Neural cell (in vitro differentiated cells): ENCODE results near the gene ADGRL3. TPM values are rescaled to one million over a fixed set of nuclear protein-coding genes. Genes with fewer than 3 reads are reported as not detected.
A peak's percentile ranks its signal among the peaks of the same experiment; 100 is the strongest.

Experiments
- H2AFZ ChIP-seq: fragments of 200-600, 300-800 bp; sonication (generic), shearing (Covaris generic); 2 replicates; pipeline ENCODE4 v1.6.0; 2014; ENCODE audit warnings: low read depth, mild to moderate bottlenecking, antibody characterized with exemption, low read length, moderate library complexity
- H3F3A ChIP-seq: fragments of 200-600 bp; shearing (Covaris generic); 2 replicates; pipeline ENCODE4 v1.6.1; 2016; ENCODE audit warnings: mild to moderate bottlenecking, moderate library complexity, mixed read lengths, antibody characterized with exemption, low read length; ENCODE audit not compliant: insufficient read depth, poor library complexity, severe bottlenecking
- H3K27ac ChIP-seq: fragments of 200-600, 300-800 bp; sonication (generic), shearing (Covaris generic); 2 replicates; pipeline ENCODE4 v1.5.1; 2014; ENCODE audit warnings: mild to moderate bottlenecking, low read length, moderate library complexity
- H3K27me3 ChIP-seq: fragments of 300-800, 200-600 bp; sonication (generic), shearing (Covaris generic); 2 replicates; pipeline ENCODE4 v1.6.0; 2014; ENCODE audit warnings: mild to moderate bottlenecking, low read depth, low read length, moderate library complexity; ENCODE audit not compliant: insufficient read depth
- H3K36me3 ChIP-seq: fragments of 300-800, 200-600 bp; sonication (generic), shearing (Covaris generic); 2 replicates; pipeline ENCODE4 v1.5.1; 2014; ENCODE audit warnings: mild to moderate bottlenecking, antibody characterized with exemption, low read length, moderate library complexity; ENCODE audit not compliant: insufficient read depth
- H3K4me2 ChIP-seq: fragments of 300-800, 200-600 bp; sonication (generic), shearing (Covaris generic); 2 replicates; pipeline ENCODE4 v1.6.0; 2014; ENCODE audit warnings: mild to moderate bottlenecking, low read length
- H3K4me3 ChIP-seq: fragments of 300-800, 200-600 bp; sonication (generic), shearing (Covaris generic); 2 replicates; pipeline ENCODE4 v1.5.1; 2014; ENCODE audit warnings: mild to moderate bottlenecking, low read length, moderate library complexity
- H3K79me2 ChIP-seq: fragments of 200-600 bp; shearing (Covaris generic); replicated peaks from 2 replicates; pipeline ENCODE4 v1.6.0; 2014; ENCODE audit warnings: mild to moderate bottlenecking, low read length, moderate library complexity; ENCODE audit not compliant: insufficient read depth
- H3K9ac ChIP-seq: fragments of 300-800, 200-600 bp; sonication (generic), shearing (Covaris generic); 2 replicates; pipeline ENCODE4 v1.6.1; 2016; ENCODE audit warnings: mild to moderate bottlenecking, low read length, mixed read lengths
- H3K9me2 ChIP-seq: fragments of 200-600 bp; shearing (Covaris generic); 2 replicates; pipeline ENCODE4 v1.6.1; 2016; ENCODE audit warnings: mild to moderate bottlenecking, low read length, mixed read lengths; ENCODE audit not compliant: insufficient read depth
- H3K9me3 ChIP-seq: fragments of 200-600, 300-800 bp; sonication (generic), shearing (Covaris generic); 2 replicates; pipeline ENCODE4 v1.6.1; 2016; ENCODE audit warnings: mild to moderate bottlenecking, mixed run types, low read length, moderate library complexity, mixed read lengths
- H4K20me1 ChIP-seq: fragments of 200-600 bp; shearing (Covaris generic); 2 replicates; pipeline ENCODE4 v1.6.1; 2016; ENCODE audit warnings: mild to moderate bottlenecking, mixed run types; ENCODE audit not compliant: insufficient read depth
- EP300 ChIP-seq: fragments of 450-650 bp; conservative IDR thresholded peaks from 2 replicates; pipeline ENCODE4 v1.6.1; 2014; ENCODE audit warnings: antibody characterized with exemption, mild to moderate bottlenecking, moderate library complexity; ENCODE audit not compliant: poor library complexity, severe bottlenecking
- EZH2 ChIP-seq: fragments of 200-600, 300-800 bp; shearing (Covaris generic), sonication (generic); IDR thresholded peaks from 2 replicates; pipeline ENCODE4 v1.6.1; 2014; ENCODE audit warnings: antibody characterized with exemption, low read length, borderline replicate concordance, mild to moderate bottlenecking; ENCODE audit not compliant: insufficient read depth, poor library complexity, severe bottlenecking
- MXI1 ChIP-seq: fragments of 450-650 bp; conservative IDR thresholded peaks from 2 replicates; pipeline ENCODE4 v1.6.1; 2014; ENCODE audit warnings: antibody characterized with exemption, mild to moderate bottlenecking; ENCODE audit not compliant: poor library complexity, severe bottlenecking
- POLR2AphosphoS5 ChIP-seq: IDR thresholded peaks from 2 replicates; pipeline ENCODE4 v1.6.1; 2012
- RAD21 ChIP-seq: fragments of 450-650 bp; conservative IDR thresholded peaks from 2 replicates; pipeline ENCODE4 v1.6.1; 2014; ENCODE audit warnings: antibody characterized with exemption, mild to moderate bottlenecking, moderate library complexity
- REST ChIP-seq: IDR thresholded peaks from 2 replicates; pipeline ENCODE4 v1.6.1; 2012; ENCODE audit warnings: borderline replicate concordance
- SMC3 ChIP-seq: fragments of 450-650 bp; conservative IDR thresholded peaks from 2 replicates; pipeline ENCODE4 v1.6.1; 2014; ENCODE audit warnings: antibody characterized with exemption, mild to moderate bottlenecking, moderate library complexity; ENCODE audit not compliant: poor library complexity
- TAF1 ChIP-seq: IDR thresholded peaks from 2 replicates; pipeline ENCODE4 v1.6.1; 2012; ENCODE audit warnings: low read depth
- polyA plus RNA-seq: library from polyadenylated mRNA; depleted of rRNA; stranded (reverse); fragments of >200 nt; gene quantifications from 2 replicates; pipeline ENCODE4 v1.2.3, GENCODE V29; 2014
- TF ChIP-seq, protein P1 (sequence below): fragments of 450-650 bp; IDR thresholded peaks from 2 replicates; pipeline ENCODE4 v1.5.1; 2014; ENCODE audit warnings: antibody characterized with exemption, mild to moderate bottlenecking, moderate library complexity; ENCODE audit not compliant: poor library complexity, severe bottlenecking

Gene ADGRL3
- polyA plus RNA-seq, 1 donor from 2014 or later = 99.4 TPM

GRCh38 chr4:61277785-61278760, 77.9 kb downstream of the ADGRL3 start:
- Histone ChIP-seq H3K9ac (no peak overlapping the region), H3K4me3 (no peak overlapping the region), H3K79me2 (peaks cover 39% of the 10 kb centered on the region), H4K20me1 (no peaks in the 10 kb centered on the region), H3K36me3 (no peaks in the 10 kb centered on the region), H3F3A (peaks cover 4% of the 10 kb centered on the region), H3K9me2 (no peaks in the 10 kb centered on the region), H3K4me2 (no peak overlapping the region), H3K27ac (peak overlapping the region; percentile 3), H2AFZ (no peak overlapping the region), H3K27me3 (no peaks in the 10 kb centered on the region), H3K9me3 (no peaks in the 10 kb centered on the region)
- no peak for TF ChIP-seq REST
- TF ChIP-seq POLR2AphosphoS5 = no peak
- no peak for TF ChIP-seq MXI1
- TF ChIP-seq EZH2 = no peak
- TF ChIP-seq EP300 = no peak
- no peak for TF ChIP-seq RAD21
- no peak for TF ChIP-seq TAF1
- TF ChIP-seq, protein P1, sequence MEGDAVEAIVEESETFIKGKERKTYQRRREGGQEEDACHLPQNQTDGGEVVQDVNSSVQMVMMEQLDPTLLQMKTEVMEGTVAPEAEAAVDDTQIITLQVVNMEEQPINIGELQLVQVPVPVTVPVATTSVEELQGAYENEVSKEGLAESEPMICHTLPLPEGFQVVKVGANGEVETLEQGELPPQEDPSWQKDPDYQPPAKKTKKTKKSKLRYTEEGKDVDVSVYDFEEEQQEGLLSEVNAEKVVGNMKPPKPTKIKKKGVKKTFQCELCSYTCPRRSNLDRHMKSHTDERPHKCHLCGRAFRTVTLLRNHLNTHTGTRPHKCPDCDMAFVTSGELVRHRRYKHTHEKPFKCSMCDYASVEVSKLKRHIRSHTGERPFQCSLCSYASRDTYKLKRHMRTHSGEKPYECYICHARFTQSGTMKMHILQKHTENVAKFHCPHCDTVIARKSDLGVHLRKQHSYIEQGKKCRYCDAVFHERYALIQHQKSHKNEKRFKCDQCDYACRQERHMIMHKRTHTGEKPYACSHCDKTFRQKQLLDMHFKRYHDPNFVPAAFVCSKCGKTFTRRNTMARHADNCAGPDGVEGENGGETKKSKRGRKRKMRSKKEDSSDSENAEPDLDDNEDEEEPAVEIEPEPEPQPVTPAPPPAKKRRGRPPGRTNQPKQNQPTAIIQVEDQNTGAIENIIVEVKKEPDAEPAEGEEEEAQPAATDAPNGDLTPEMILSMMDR = no peak
- TF ChIP-seq SMC3 = no peak

DNA sequence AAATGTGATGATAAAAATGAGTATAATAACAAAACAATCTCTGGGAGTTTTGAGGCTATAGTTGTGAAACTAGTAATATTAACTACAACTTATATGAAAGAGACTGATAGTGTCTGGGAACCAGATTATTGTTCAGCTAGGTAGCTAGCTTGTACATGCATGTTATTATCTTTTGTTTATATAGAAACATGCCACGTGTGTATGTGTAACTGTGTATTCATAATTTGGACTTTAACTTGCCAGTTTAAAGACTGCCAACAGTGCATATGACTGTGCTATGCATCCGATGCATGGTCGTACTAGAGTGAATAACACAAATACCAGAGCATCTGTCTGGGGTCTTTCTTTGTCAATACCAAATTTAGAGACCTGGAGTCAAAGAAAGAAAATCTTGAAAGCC, 92.2 kb downstream of the ADGRL3 start:
- TF ChIP-seq, protein P1 = no peak
- TF ChIP-seq POLR2AphosphoS5 (no peak), TAF1 (no peak), MXI1 (no peak), RAD21 (no peak), EP300 (no peak), EZH2 (no peak), REST (no peak), SMC3 (no peak)
- Histone ChIP-seq H3K79me2 (peaks cover 36% of the 10 kb centered on the region), H3F3A (no peaks in the 10 kb centered on the region), H3K9me3 (no peaks in the 10 kb centered on the region), H3K27me3 (no peaks in the 10 kb centered on the region), H2AFZ (no peak overlapping the region), H3K9me2 (no peaks in the 10 kb centered on the region), H3K9ac (no peak overlapping the region), H3K36me3 (no peaks in the 10 kb centered on the region), H3K4me3 (no peak overlapping the region), H3K4me2 (no peak overlapping the region), H3K27ac (no peak overlapping the region), H4K20me1 (no peaks in the 10 kb centered on the region)
